GM19397 (cell line): ENCODE results near the gene WNT3A.

Source experiments
- ATAC-seq: cut with Tn5 transposase; IDR thresholded peaks from one replicate; pipeline ENCODE4 v1.9.1; 2021; ENCODE audit warnings: mild to moderate bottlenecking, moderate library complexity; ENCODE audit not compliant: unreplicated experiment

The WNT3A gene

GRCh38 chr1:228066891-228067654, 60.3 kb downstream of the WNT3A start:
- no peak for ATAC-seq

- ATAC-seq, result no peak
These were observed 61.6 kb downstream of the WNT3A start for GRCh38 chr1:228068359-228068758.

- ATAC-seq, result no peak
These were observed 63.4 kb downstream of the WNT3A start for GRCh38 chr1:228070173-228070572.

- ATAC-seq, result no peak
These were observed 64.1 kb downstream of the WNT3A start for GRCh38 chr1:228070851-228071250.

GRCh38 chr1:228071839-228072657, 65.2 kb downstream of the WNT3A start:
- no peak for ATAC-seq

GRCh38 chr1:228072658-228073043, 65.9 kb downstream of the WNT3A start:
- ATAC-seq, result no peak

GRCh38 chr1:228073061-228073856, 66.5 kb downstream of the WNT3A start:
- no peak for ATAC-seq

GRCh38 chr1:228073857-228074545, 67.2 kb downstream of the WNT3A start:
- ATAC-seq, result no peak

GRCh38 chr1:228074954-228075730, 68.3 kb downstream of the WNT3A start:
- ATAC-seq, result no peak

GRCh38 chr1:228075801-228076271, 69.0 kb downstream of the WNT3A start:
- no peak for ATAC-seq

- ATAC-seq, result no peak
These were observed 70.1 kb downstream of the WNT3A start for GRCh38 chr1:228076796-228077430.

GRCh38 chr1:228077565-228078330, 71.0 kb downstream of the WNT3A start:
- no peak for ATAC-seq

- ATAC-seq, result no peak
These were observed 72.2 kb downstream of the WNT3A start for GRCh38 chr1:228079013-228079412.

GRCh38 chr1:228079601-228080263, 72.9 kb downstream of the WNT3A start:
- ATAC-seq, result no peak

GRCh38 chr1:228081144-228081543, 74.3 kb downstream of the WNT3A start:
- ATAC-seq, result no peak

GRCh38 chr1:228081578-228082213, 74.9 kb downstream of the WNT3A start:
- ATAC-seq, result peak; percentile 7

- ATAC-seq, result peak; percentile 79
These were observed 75.6 kb downstream of the WNT3A start, which contains the start of gene ARF1 for GRCh38 chr1:228082214-228082917. Gene ARF1 (plus strand): TSS chr1:228082708. CDS start chr1:228097115, 14,407 bp downstream.
